ENCODE data around the gene RPS6KC1.

DNA sequence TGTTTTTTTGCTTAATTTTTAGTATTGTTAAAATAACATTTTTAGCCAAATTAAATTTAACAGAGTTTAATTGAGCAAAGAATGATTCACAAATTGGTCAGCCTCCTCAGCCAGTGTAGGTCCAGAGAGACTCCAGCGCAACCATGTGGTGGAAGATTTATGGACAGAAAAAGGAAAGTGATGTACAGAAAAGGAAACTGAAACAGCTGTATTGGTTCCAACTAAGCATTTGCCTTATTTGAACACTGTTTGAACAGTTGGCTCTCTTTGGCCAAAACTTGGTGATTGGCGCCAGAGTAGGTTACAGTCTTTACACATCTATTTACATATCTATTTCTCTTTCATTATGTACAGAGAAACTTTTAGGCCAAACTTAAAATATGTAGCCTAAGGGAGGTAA is 19.4 kb downstream of the RPS6KC1 start:
- TF ChIP-seq, protein P1, sequence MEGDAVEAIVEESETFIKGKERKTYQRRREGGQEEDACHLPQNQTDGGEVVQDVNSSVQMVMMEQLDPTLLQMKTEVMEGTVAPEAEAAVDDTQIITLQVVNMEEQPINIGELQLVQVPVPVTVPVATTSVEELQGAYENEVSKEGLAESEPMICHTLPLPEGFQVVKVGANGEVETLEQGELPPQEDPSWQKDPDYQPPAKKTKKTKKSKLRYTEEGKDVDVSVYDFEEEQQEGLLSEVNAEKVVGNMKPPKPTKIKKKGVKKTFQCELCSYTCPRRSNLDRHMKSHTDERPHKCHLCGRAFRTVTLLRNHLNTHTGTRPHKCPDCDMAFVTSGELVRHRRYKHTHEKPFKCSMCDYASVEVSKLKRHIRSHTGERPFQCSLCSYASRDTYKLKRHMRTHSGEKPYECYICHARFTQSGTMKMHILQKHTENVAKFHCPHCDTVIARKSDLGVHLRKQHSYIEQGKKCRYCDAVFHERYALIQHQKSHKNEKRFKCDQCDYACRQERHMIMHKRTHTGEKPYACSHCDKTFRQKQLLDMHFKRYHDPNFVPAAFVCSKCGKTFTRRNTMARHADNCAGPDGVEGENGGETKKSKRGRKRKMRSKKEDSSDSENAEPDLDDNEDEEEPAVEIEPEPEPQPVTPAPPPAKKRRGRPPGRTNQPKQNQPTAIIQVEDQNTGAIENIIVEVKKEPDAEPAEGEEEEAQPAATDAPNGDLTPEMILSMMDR (conservative IDR thresholded peaks at IDR 0.05; ENCODE audit: low read depth, low read length), result peak; percentile 43
- TF ChIP-seq POLR2A (IDR thresholded peaks at IDR 0.05; ENCODE audit: low read depth, low read length), result no peak
- no peak for TF ChIP-seq CEBPB (IDR thresholded peaks at IDR 0.05; ENCODE audit: low read depth, low read length)
- TF ChIP-seq NFE2L2 (IDR thresholded peaks at IDR 0.05; ENCODE audit: low read depth, low read length), result no peak
- TF ChIP-seq FOS (IDR thresholded peaks at IDR 0.05; ENCODE audit: low read depth, low read length), result no peak
- peak; percentile 53 for TF ChIP-seq RAD21 (IDR thresholded peaks at IDR 0.05; ENCODE audit: low read length)
- TF ChIP-seq, protein P2, sequence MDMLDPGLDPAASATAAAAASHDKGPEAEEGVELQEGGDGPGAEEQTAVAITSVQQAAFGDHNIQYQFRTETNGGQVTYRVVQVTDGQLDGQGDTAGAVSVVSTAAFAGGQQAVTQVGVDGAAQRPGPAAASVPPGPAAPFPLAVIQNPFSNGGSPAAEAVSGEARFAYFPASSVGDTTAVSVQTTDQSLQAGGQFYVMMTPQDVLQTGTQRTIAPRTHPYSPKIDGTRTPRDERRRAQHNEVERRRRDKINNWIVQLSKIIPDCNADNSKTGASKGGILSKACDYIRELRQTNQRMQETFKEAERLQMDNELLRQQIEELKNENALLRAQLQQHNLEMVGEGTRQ (IDR thresholded peaks at IDR 0.05; ENCODE audit: low read depth, low read length), result no peak
- no peak for TF ChIP-seq RFX5 (IDR thresholded peaks at IDR 0.05; ENCODE audit: low read depth, low read length)
